CD4-positive, alpha-beta T cell treated with Interleukin-17A for 4 hours (primary cell): ENCODE data around the gene KIDINS220.
A peak's percentile ranks its signal among the peaks of the same experiment; 100 is the strongest.

Experiments used
- DNase-seq: peaks from one replicate; pipeline ENCODE4 v3.0.0-alpha.2; 2020; ENCODE audit warnings: mixed read lengths

The KIDINS220 gene

GRCh38 chr2:8836971-8837794, at the start of gene KIDINS220:
Gene KIDINS220, minus strand, starts transcription at chr2:8837613. Its CDS starts 10,520 bp downstream, at chr2:8827093.
- DNase-seq, result peak; percentile 86

DNA sequence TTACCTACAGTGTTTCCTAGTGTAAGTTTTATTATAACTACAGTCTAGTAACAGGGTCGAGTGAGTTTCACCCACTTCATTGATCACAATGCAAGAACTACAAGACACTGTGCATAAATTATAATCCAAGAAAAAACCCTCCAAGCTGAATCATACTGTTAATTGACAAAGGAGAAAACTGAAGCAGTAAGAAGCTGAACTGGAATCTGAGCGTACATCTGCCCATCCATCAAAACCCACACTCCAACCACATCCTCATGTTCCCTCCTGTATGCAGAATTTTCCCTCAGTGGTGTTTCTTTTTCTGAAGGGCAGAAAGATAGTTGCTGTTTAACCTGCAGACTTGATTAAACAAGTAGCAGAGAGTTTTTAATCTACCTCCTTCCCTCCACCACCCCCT, 49.5 kb upstream of the KIDINS220 start:
- no peak for DNase-seq

DNA sequence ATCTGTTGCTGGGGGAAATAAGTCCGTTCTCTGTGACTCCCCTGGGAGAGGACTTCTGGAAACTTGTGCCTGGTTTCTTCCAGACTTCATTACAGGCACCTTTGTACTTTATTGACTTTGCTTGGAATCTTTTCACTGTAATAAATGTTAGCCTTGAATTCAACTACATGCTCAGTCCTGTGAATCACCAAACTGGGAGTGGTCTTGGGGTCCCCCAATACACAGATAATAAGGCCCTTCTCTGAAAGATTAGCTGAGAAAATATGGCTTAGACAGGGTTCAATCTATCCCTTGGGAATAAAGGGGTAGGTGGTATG, 48.7 kb upstream of the KIDINS220 start:
- DNase-seq, result no peak

- DNase-seq, result no peak
Measured at GRCh38 chr2:8885449-8886201, 48.2 kb upstream of the KIDINS220 start.

- no peak for DNase-seq
Measured at GRCh38 chr2:8884812-8885211, 47.4 kb upstream of the KIDINS220 start.

GRCh38 chr2:8882094-8882493, 44.7 kb upstream of the KIDINS220 start:
- no peak for DNase-seq

GRCh38 chr2:8877894-8878293, 40.5 kb upstream of the KIDINS220 start:
- no peak for DNase-seq

GRCh38 chr2:8877332-8877731, 39.9 kb upstream of the KIDINS220 start:
- DNase-seq, result no peak

DNA sequence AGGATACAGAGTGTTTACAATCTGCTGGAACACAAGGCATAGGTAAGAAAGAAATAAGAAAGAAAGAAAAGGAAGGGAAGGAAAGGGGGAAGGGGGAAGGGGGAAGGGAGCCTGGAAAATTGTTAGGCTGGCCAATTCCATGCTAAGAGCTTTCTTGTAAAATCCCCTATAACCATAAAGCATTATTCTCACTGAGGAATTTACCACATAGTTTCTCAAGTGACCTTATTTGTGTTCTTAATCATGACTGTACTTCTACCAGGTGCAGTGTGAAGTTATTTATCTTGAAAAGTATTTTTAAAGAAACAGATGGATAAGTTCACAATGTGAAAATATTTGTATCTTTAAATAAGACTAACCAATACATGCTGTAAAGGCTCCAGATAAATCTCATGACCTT, 39.2 kb upstream of the KIDINS220 start:
- DNase-seq, result no peak

DNA sequence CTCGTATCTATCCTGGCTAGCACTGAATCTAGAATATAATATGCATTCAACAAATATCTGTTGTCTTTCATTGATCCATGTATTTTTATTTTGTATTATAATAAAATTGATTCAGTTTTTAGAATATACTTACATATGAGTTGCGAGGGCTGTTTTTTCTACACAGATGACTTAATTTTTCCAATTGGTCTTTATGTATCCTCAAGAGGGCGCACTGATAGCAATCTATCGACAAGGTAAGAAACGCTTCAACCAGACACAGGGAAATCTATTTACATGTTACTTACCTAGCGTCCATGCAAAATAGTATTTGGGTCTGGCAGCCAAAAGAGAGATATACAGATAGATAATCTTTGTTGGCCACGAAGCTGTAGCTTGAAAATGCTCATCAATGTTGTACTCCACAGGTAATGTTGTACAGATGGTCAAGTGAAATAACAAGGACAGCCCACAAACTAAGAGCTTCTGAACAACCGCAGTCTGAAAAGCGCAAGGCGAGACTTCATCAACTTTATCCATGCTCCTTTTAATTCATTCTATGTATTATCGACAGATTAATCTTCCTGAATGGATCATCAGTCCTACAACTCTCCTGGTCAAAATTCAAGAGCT, 35.5 kb upstream of the KIDINS220 start:
- no peak for DNase-seq

- no peak for DNase-seq
Measured at GRCh38 chr2:8870441-8870840, 33.0 kb upstream of the KIDINS220 start.

GRCh38 chr2:8867363-8867762, 29.9 kb upstream of the KIDINS220 start:
- no peak for DNase-seq

GRCh38 chr2:8863331-8863953, 26.0 kb upstream of the KIDINS220 start:
- no peak for DNase-seq

- no peak for DNase-seq
Measured at GRCh38 chr2:8862230-8862629, 24.8 kb upstream of the KIDINS220 start.

DNA sequence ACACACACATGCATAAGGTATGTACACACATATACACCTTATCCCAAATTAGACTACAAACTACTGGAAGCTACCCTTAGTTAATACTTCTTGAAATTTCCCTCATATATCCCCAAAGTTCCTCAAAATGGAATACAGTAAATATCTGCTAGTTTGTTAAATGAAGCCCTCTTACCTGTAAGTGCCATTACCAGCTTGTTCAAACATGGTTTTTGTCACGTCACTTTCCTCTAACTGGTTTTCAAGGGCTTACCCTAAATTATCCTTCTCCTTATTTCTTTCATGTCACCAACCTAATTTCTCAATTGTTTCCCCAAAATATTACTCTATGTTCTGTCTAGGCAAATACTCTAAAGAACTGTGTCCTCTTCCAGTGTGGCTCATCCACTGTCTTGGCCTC, 24.4 kb upstream of the KIDINS220 start:
- DNase-seq, result no peak

- DNase-seq, result no peak
Measured at GRCh38 chr2:8860239-8860638, 22.8 kb upstream of the KIDINS220 start.

- no peak for DNase-seq
Measured at GRCh38 chr2:8858910-8859309, 21.5 kb upstream of the KIDINS220 start.

GRCh38 chr2:8858264-8858663, 20.9 kb upstream of the KIDINS220 start:
- DNase-seq, result no peak

- DNase-seq, result no peak
Measured at GRCh38 chr2:8857709-8858108, 20.3 kb upstream of the KIDINS220 start.

DNA sequence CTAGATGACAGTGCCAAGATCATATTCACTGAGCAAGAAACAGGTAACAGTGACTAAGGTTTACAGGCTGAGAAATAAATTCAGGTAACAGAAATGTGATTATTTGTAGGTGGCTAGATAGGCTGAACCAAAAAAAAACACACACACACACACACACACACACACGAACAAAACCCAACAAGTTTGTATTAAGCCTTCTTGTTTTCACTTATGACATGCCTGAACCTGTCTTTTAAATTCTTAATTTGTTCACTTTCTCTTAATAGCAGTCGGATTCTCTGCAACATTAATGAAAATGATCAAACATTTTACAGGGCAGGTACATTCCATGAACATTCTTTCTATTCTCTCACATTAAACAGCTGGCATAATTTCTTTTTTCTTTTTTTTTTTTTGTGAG, 18.8 kb upstream of the KIDINS220 start:
- DNase-seq, result no peak

- DNase-seq, result no peak
Measured at GRCh38 chr2:8855010-8855409, 17.6 kb upstream of the KIDINS220 start.

GRCh38 chr2:8853426-8853825, 16.0 kb upstream of the KIDINS220 start:
- no peak for DNase-seq

DNA sequence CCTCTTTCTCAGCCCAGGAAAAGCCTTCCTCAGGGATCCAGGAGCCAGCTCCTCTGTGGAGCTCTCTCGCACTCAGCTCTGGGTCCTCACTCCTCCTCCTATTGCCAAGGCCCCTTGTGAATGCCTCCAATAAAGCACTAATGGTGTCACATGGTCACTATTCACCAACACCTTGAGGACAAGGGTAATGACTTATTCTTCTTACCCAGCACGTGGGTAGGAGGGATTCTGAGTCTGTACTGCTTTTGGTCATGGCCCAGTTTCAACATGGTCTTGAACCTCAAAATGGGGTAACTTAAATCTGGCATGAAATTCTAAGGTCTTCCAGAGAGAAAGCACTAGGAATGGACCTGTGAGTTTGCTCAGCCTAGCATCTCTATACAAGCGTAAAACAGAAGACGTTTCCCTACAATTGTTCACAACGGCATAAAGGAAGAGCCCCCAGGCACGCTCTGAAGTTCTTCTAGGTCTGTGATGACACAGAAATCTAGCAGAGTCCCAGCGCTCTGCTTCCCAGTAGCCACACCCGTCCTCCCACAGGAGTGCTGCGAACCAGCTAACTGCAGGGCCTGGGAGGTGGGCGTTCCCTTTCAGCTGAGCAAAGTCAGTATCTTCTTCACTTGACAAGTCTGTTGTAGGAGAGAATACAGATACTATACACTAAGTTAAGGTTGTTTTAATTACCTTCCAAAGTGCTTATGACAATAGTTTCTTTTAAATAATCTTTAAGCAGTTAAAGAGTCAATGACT, 14.6 kb upstream of the KIDINS220 start:
- DNase-seq, result no peak
